BLaER1 treated with 17β-estradiol and CSF1 and Interleukin-3, amounts not matched to agents 10 nM and 100 nM (cell line): Measurements from ENCODE around the gene MRPS24.

Experiments
- H3K27ac ChIP-seq, 11 experiments: shearing (Covaris generic); formaldehyde crosslinking; 2 replicates each; pipeline ENCODE4 v1.8.1; 2022
- H3K27me3 ChIP-seq, 11 experiments: shearing (Covaris generic); formaldehyde crosslinking; 2 replicates each; pipeline ENCODE4 v1.8.1; 2022
- H3K36me3 ChIP-seq, 11 experiments: shearing (Covaris generic); formaldehyde crosslinking; 2 replicates each; pipeline ENCODE4 v1.8.1; 2022
- H3K4me1 ChIP-seq, 10 experiments: shearing (Covaris generic); formaldehyde crosslinking; 2 replicates each; pipeline ENCODE4 v1.8.1; 2022
- H3K4me2 ChIP-seq, 11 experiments: shearing (Covaris generic); formaldehyde crosslinking; 2 replicates each; pipeline ENCODE4 v1.8.1; 2022
- H3K4me3 ChIP-seq, 10 experiments: shearing (Covaris generic); formaldehyde crosslinking; 2 replicates each; pipeline ENCODE4 v1.8.1; 2022
- H3K9ac ChIP-seq, 11 experiments: shearing (Covaris generic); formaldehyde crosslinking; 2 replicates each; pipeline ENCODE4 v1.8.1; 2022
- H3K9me3 ChIP-seq, 11 experiments: shearing (Covaris generic); formaldehyde crosslinking; replicated peaks in 1 of 11; 2 replicates each; pipeline ENCODE4 v1.8.1; 2022
- H4K20me1 ChIP-seq, 11 experiments: shearing (Covaris generic); formaldehyde crosslinking; 2 replicates each; pipeline ENCODE4 v1.8.1; 2022
- Cebpa-rat ChIP-seq, 11 experiments: shearing (Covaris generic); IDR thresholded peaks; 2 replicates each; pipeline ENCODE4 v1.8.1; 2022

The MRPS24 gene

GRCh38 chr7:43872406-43873110, 3.2 kb upstream of the MRPS24 start:
- peaks cover 0 to 16% (median 0%) of the 10 kb centered on the region in 11 experiments; a peak in 3 of 22 replicates for H3K27me3 ChIP-seq
- peak overlapping the region; percentile 18 to 48 (median 32); a peak in 21 of 22 replicates for H3K4me2 ChIP-seq
- no peak overlapping the region for H3K9ac ChIP-seq
- no peak overlapping the region for H3K27ac ChIP-seq
- H3K36me3 ChIP-seq, result peaks cover 1 to 41% (median 30%) of the 10 kb centered on the region in 11 experiments; a peak in 21 of 22 replicates
- H3K9me3 ChIP-seq, result peaks cover 0 to 19% (median 6%) of the 10 kb centered on the region in 11 experiments; a peak in 10 of 22 replicates
- H4K20me1 ChIP-seq, result peaks cover 0 to 46% (median 29%) of the 10 kb centered on the region in 11 experiments; a peak in 21 of 22 replicates
- peaks cover 57 to 71% (median 66%) of the 10 kb centered on the region in 10 experiments for H3K4me1 ChIP-seq
- TF ChIP-seq Cebpa-rat (IDR thresholded peaks at IDR 0.05), result no peak
- H3K4me3 ChIP-seq, result no peak overlapping the region

- Histone ChIP-seq H3K4me2 (peak overlapping the region in 4 of 11 experiments; percentile 80 to 89 (median 85); a peak in 2 of 22 replicates), H3K36me3 (peaks cover 12 to 46% (median 40%) of the 10 kb centered on the region in 11 experiments), H3K4me1 (peaks cover 42 to 56% (median 51%) of the 10 kb centered on the region in 10 experiments), H3K9me3 (peaks cover 0 to 19% (median 6%) of the 10 kb centered on the region in 11 experiments; a peak in 10 of 22 replicates), H3K27me3 (peaks cover 0 to 16% (median 0%) of the 10 kb centered on the region in 11 experiments; a peak in 2 of 22 replicates), H3K4me3 (no peak overlapping the region), H3K9ac (no peak overlapping the region), H3K27ac (no peak overlapping the region), H4K20me1 (peaks cover 0 to 31% (median 14%) of the 10 kb centered on the region in 11 experiments; a peak in 19 of 22 replicates)
- TF ChIP-seq Cebpa-rat (IDR thresholded peaks at IDR 0.05), result no peak
Measured at GRCh38 chr7:43871064-43871463, 1.7 kb upstream of the MRPS24 start.

GRCh38 chr7:43870316-43870715, 999 bp upstream of the MRPS24 start:
- H3K27ac ChIP-seq, result peak overlapping the region in 8 of 11 experiments; percentile 63 to 84 (median 74); a peak in 15 of 22 replicates
- H3K27me3 ChIP-seq, result peaks cover 0 to 15% (median 0%) of the 10 kb centered on the region in 11 experiments; a peak in 2 of 22 replicates
- H3K9ac ChIP-seq, result peak overlapping the region in 5 of 11 experiments; percentile 69 to 85 (median 81); a peak in 4 of 22 replicates
- H4K20me1 ChIP-seq, result peaks cover 0 to 23% (median 7%) of the 10 kb centered on the region in 11 experiments; a peak in 18 of 22 replicates
- peaks cover 19 to 45% (median 40%) of the 10 kb centered on the region in 11 experiments for H3K36me3 ChIP-seq
- peak overlapping the region; percentile 78 to 92 (median 83) for H3K4me2 ChIP-seq
- H3K4me3 ChIP-seq, result peak overlapping the region in 5 of 10 experiments; percentile 65 to 83 (median 75); a peak in 10 of 20 replicates
- H3K4me1 ChIP-seq, result peaks cover 35 to 49% (median 43%) of the 10 kb centered on the region in 10 experiments
- TF ChIP-seq Cebpa-rat (IDR thresholded peaks at IDR 0.05), result no peak
- peaks cover 0 to 19% (median 6%) of the 10 kb centered on the region in 11 experiments; a peak in 10 of 22 replicates for H3K9me3 ChIP-seq

- peak overlapping the region; percentile 33 to 84 (median 74); a peak in 21 of 22 replicates for H3K27ac ChIP-seq
- H3K4me2 ChIP-seq, result peak overlapping the region; percentile 78 to 92 (median 83)
- peak overlapping the region; percentile 64 to 83 (median 76) for H3K4me3 ChIP-seq
- H3K4me1 ChIP-seq, result peaks cover 31 to 45% (median 39%) of the 10 kb centered on the region in 10 experiments
- 0 out of 22 replicates have a peak, but pooled peaks of 4 of the 11 experiments have one; percentile 11 to 40 (median 24) for TF ChIP-seq Cebpa-rat (IDR thresholded peaks at IDR 0.05)
- H3K27me3 ChIP-seq, result peaks cover 0 to 10% (median 0%) of the 10 kb centered on the region in 11 experiments; a peak in 2 of 22 replicates
- H3K36me3 ChIP-seq, result peaks cover 21 to 45% (median 40%) of the 10 kb centered on the region in 11 experiments
- H3K9ac ChIP-seq, result peak overlapping the region; percentile 64 to 86 (median 81); a peak in 20 of 22 replicates
- peaks cover 0 to 21% (median 6%) of the 10 kb centered on the region in 11 experiments; a peak in 10 of 22 replicates for H3K9me3 ChIP-seq
- H4K20me1 ChIP-seq, result peaks cover 0 to 19% (median 2%) of the 10 kb centered on the region in 11 experiments; a peak in 14 of 22 replicates
Measured at GRCh38 chr7:43869867-43870240, 537 bp upstream of the MRPS24 start.

DNA sequence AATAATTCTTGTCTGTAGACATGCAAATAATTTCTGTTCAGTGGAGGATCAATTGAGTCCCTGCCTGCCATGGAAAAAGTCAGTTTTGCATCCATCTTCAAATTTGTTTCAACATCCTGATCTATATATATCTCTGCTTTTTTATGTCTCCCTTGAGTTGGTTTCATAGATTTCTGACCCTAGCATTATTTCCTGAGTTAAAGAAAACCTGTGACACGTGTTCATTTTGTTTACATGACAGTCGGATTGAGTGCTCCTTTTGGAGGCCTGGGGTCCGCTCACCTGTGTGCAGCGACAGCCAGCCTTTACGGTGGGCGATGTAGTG, 674 bp downstream of the MRPS24 start:
- peaks cover 0 to 24% (median 0%) of the 10 kb centered on the region in 11 experiments; a peak in 8 of 22 replicates for H3K9me3 ChIP-seq
- H3K9ac ChIP-seq, result peak overlapping the region; percentile 69 to 86 (median 81)
- no peak for TF ChIP-seq Cebpa-rat (IDR thresholded peaks at IDR 0.05)
- peak overlapping the region; percentile 79 to 98 (median 91) for H3K4me2 ChIP-seq
- 0 out of 22 replicates have a peak, but pooled peaks cover 0 to 9% (median 0%) of the 10 kb centered on the region in 11 experiments for H3K27me3 ChIP-seq
- H3K36me3 ChIP-seq, result peaks cover 21 to 34% (median 30%) of the 10 kb centered on the region in 11 experiments
- peak overlapping the region in 10 of 11 experiments; percentile 63 to 84 (median 74); a peak in 18 of 22 replicates for H3K27ac ChIP-seq
- H3K4me1 ChIP-seq, result peaks cover 31 to 45% (median 37%) of the 10 kb centered on the region in 10 experiments
- H3K4me3 ChIP-seq, result peak overlapping the region; percentile 64 to 83 (median 76)
- peaks cover 0 to 13% (median 0%) of the 10 kb centered on the region in 11 experiments; a peak in 3 of 22 replicates for H4K20me1 ChIP-seq

- Histone ChIP-seq H3K9ac (peak overlapping the region; percentile 69 to 86 (median 81); a peak in 19 of 22 replicates), H3K27me3 (0 out of 22 replicates have a peak, but pooled peaks cover 0 to 9% (median 0%) of the 10 kb centered on the region in 11 experiments), H3K27ac (peak overlapping the region in 2 of 11 experiments; percentile 63 to 78; a peak in 2 of 22 replicates), H4K20me1 (peaks cover 0 to 13% (median 0%) of the 10 kb centered on the region in 11 experiments; a peak in 3 of 22 replicates), H3K36me3 (peaks cover 20 to 34% (median 29%) of the 10 kb centered on the region in 11 experiments), H3K4me3 (peak overlapping the region; percentile 64 to 83 (median 76); a peak in 19 of 20 replicates), H3K4me1 (peaks cover 31 to 40% (median 35%) of the 10 kb centered on the region in 10 experiments), H3K4me2 (peak overlapping the region; percentile 79 to 98 (median 91)), H3K9me3 (peaks cover 0 to 24% (median 0%) of the 10 kb centered on the region in 11 experiments; a peak in 8 of 22 replicates)
- TF ChIP-seq Cebpa-rat (IDR thresholded peaks at IDR 0.05), result no peak
Measured at GRCh38 chr7:43868181-43868580, 1.1 kb downstream of the MRPS24 start.

DNA sequence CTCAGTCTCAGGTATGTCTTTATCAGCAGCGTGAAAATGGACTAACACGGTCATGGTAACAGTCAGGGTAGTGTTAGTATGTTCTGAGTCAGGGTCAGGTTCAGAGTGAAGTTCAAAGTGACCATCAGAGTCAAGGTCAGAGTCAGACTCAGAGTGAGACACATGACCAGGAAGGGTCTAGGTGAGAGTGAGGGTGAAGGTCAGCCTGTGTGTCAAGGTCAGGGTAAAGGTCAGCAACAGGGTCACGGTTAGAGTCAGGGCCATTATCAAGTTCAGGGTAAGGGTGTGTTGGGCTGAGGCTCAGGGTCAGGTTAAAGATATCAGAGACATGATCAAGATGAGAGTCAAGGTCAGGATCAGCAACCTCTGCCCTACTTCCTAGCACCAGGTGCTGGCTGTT, 4.0 kb downstream of the MRPS24 start:
- no peak overlapping the region for H3K4me3 ChIP-seq
- H3K36me3 ChIP-seq, result peaks cover 20 to 34% (median 29%) of the 10 kb centered on the region in 11 experiments
- peaks cover 16 to 20% (median 17%) of the 10 kb centered on the region in 10 experiments for H3K4me1 ChIP-seq
- no peak overlapping the region for H3K4me2 ChIP-seq
- no peaks in the 10 kb centered on the region for H4K20me1 ChIP-seq
- no peak overlapping the region for H3K27ac ChIP-seq
- no peak for TF ChIP-seq Cebpa-rat (IDR thresholded peaks at IDR 0.05)
- no peak overlapping the region for H3K9ac ChIP-seq
- H3K27me3 ChIP-seq, result no peaks in the 10 kb centered on the region
- peaks cover 2 to 13% (median 5%) of the 10 kb centered on the region in 11 experiments; a peak in 20 of 22 replicates for H3K9me3 ChIP-seq

GRCh38 chr7:43864126-43864525, 5.2 kb downstream of the MRPS24 start:
- H3K4me2 ChIP-seq, result no peak overlapping the region
- no peaks in the 10 kb centered on the region for H3K27me3 ChIP-seq
- peaks cover 20 to 34% (median 29%) of the 10 kb centered on the region in 11 experiments for H3K36me3 ChIP-seq
- H3K9ac ChIP-seq, result no peak overlapping the region
- no peak overlapping the region for H3K27ac ChIP-seq
- H3K4me3 ChIP-seq, result no peak overlapping the region
- H3K4me1 ChIP-seq, result peaks cover 9 to 12% (median 10%) of the 10 kb centered on the region in 10 experiments
- H4K20me1 ChIP-seq, result no peaks in the 10 kb centered on the region
- no peak for TF ChIP-seq Cebpa-rat (IDR thresholded peaks at IDR 0.05)
- peaks cover 14 to 23% (median 16%) of the 10 kb centered on the region in 11 experiments for H3K9me3 ChIP-seq
